HepG2 (cell line): ENCODE data around the gene ARHGAP5. TPM values are rescaled to one million over a fixed set of nuclear protein-coding genes. Genes with fewer than 3 reads are reported as not detected.

ENCODE experiments used
- ESRRA ChIP-seq: sonication (generic); formaldehyde crosslinking; IDR thresholded peaks from 2 replicates; pipeline ENCODE4 v1.5.1; 2020; ENCODE audit warnings: mild to moderate bottlenecking, low read depth, missing genetic modification reagents
- FOXM1 ChIP-seq: sonication (generic); formaldehyde crosslinking; IDR thresholded peaks from 2 replicates; pipeline ENCODE4 v1.5.0; 2020; ENCODE audit warnings: missing genetic modification reagents
- HNF4G ChIP-seq, 2 experiments: sonication (generic) in 1 of 2; formaldehyde crosslinking in 1 of 2; IDR thresholded peaks; 2 replicates each; pipeline versions ENCODE4 v1.4.0 to v1.6.1; 2011 to 2020; ENCODE audit warnings: borderline replicate concordance in 2 of 2, low read depth in 2 of 2, mild to moderate bottlenecking in 2 of 2, low read length in 1 of 2, missing genetic modification reagents in 1 of 2, moderate library complexity in 1 of 2
- HNRNPH1 ChIP-seq: fragments of 200-400 bp; formaldehyde crosslinking; optimal IDR thresholded peaks from 2 replicates; pipeline ENCODE3; 2017; ENCODE audit warnings: mild to moderate bottlenecking, low read depth, low read length
- NFYC ChIP-seq: IDR thresholded peaks from 2 replicates; pipeline ENCODE4 v1.6.1; 2016; ENCODE audit warnings: missing genetic modification reagents, missing compliant biosample characterization
- NR2F2 ChIP-seq: IDR thresholded peaks from 2 replicates; pipeline ENCODE4 v1.6.1; 2012; ENCODE audit warnings: low read depth, inconsistent platforms, borderline replicate concordance
- ONECUT2 ChIP-seq: sonication (generic); formaldehyde crosslinking; IDR thresholded peaks from 2 replicates; pipeline ENCODE4 v1.4.0; 2020; ENCODE audit warnings: missing genetic modification reagents
- PTBP1 ChIP-seq: fragments of 200-400 bp; formaldehyde crosslinking; IDR thresholded peaks from 2 replicates; pipeline ENCODE4 v1.6.1; 2018; ENCODE audit warnings: low read length, low read depth; ENCODE audit not compliant: poor library complexity, severe bottlenecking
- SNRNP70 ChIP-seq: fragments of 200-400 bp; formaldehyde crosslinking; IDR thresholded peaks from 2 replicates; pipeline ENCODE4 v1.6.1; 2017; ENCODE audit warnings: mild to moderate bottlenecking, low read depth, low read length, moderate library complexity
- XBP1 ChIP-seq: sonication (generic); formaldehyde crosslinking; IDR thresholded peaks from 2 replicates; pipeline ENCODE4 v1.5.0; 2020; ENCODE audit warnings: missing genetic modification reagents
- YEATS4 ChIP-seq: sonication (generic); formaldehyde crosslinking; IDR thresholded peaks from 2 replicates; pipeline ENCODE4 v1.4.0; 2020; ENCODE audit warnings: missing genetic modification reagents, borderline replicate concordance
- ZNF224 ChIP-seq: sonication (generic); formaldehyde crosslinking; IDR thresholded peaks from 2 replicates; pipeline ENCODE4 v1.5.0; 2020; ENCODE audit warnings: mild to moderate bottlenecking, missing genetic modification reagents
- ZNF329 ChIP-seq: sonication (generic); formaldehyde crosslinking; IDR thresholded peaks from 2 replicates; pipeline ENCODE4 v1.9.0; 2021; ENCODE audit warnings: low read depth, mild to moderate bottlenecking, missing genetic modification reagents
- ZNF564 ChIP-seq: sonication (generic); formaldehyde crosslinking; IDR thresholded peaks from 2 replicates; pipeline ENCODE4 v1.8.1; 2023; ENCODE audit warnings: mild to moderate bottlenecking, missing genetic modification reagents
- ZNF567 ChIP-seq: sonication (generic); formaldehyde crosslinking; IDR thresholded peaks from 2 replicates; pipeline ENCODE4 v1.8.1; 2023; ENCODE audit warnings: mild to moderate bottlenecking, missing genetic modification reagents, borderline replicate concordance
- ZNF674 ChIP-seq: sonication (generic); formaldehyde crosslinking; IDR thresholded peaks from 2 replicates; pipeline ENCODE4 v1.5.0; 2020; ENCODE audit warnings: low read depth, mild to moderate bottlenecking, missing genetic modification reagents
- ZSCAN31 ChIP-seq: sonication (generic); formaldehyde crosslinking; IDR thresholded peaks from 2 replicates; pipeline ENCODE4 v1.5.0; 2020; ENCODE audit warnings: low read depth, mild to moderate bottlenecking, missing genetic modification reagents
- polyA plus RNA-seq, 8 experiments: library from polyadenylated mRNA; depleted of rRNA in 3 of 8; stranded (reverse) in 7 of 8; unstranded in 1 of 8; fragments of >200 nt; fragmentation: Illumina TruSeq in 4 of 8; extraction: Trizol in 4 of 8; gene quantifications; 2 replicates each; pipeline versions ENCODE4 v1.2.1 to v1.2.3, GENCODE V29; 2011 to 2016; ENCODE audit warnings: low read depth in 4 of 8, missing spikeins in 1 of 8, mixed read lengths in 1 of 8; ENCODE audit not compliant: insufficient read depth in 1 of 8
- total RNA-seq, 5 experiments: library from RNA; depleted of rRNA; stranded (reverse); fragments of >200 nt; fragmentation: Illumina TruSeq; extraction: Trizol; gene quantifications; 2 replicates each; pipeline ENCODE4 v1.2.3, GENCODE V29; 2016; ENCODE audit warnings: low read depth in 1 of 5
- TF ChIP-seq, protein P1 (sequence below): sonication (generic); formaldehyde crosslinking; IDR thresholded peaks from 2 replicates; pipeline ENCODE4 v1.5.0; 2020; ENCODE audit warnings: missing genetic modification reagents, mild to moderate bottlenecking, borderline replicate concordance
- TF ChIP-seq, protein P2 (sequence below): sonication (generic); formaldehyde crosslinking; IDR thresholded peaks from 2 replicates; pipeline ENCODE4 v1.8.0; 2022; ENCODE audit warnings: missing genetic modification reagents, low read depth, mild to moderate bottlenecking, borderline replicate concordance
- TF ChIP-seq, protein P3 (sequence below): sonication (generic); formaldehyde crosslinking; IDR thresholded peaks from 2 replicates; pipeline ENCODE4 v1.5.1; 2020; ENCODE audit warnings: mild to moderate bottlenecking, missing genetic modification reagents, moderate library complexity
- TF ChIP-seq, protein P4 (sequence below): sonication (generic); formaldehyde crosslinking; IDR thresholded peaks from 2 replicates; pipeline ENCODE4 v1.8.0; 2022; ENCODE audit warnings: mild to moderate bottlenecking, missing genetic modification reagents

ARHGAP5 gene
- total and polyA plus RNA-seq, 2 of the 13 experiments (the other 11 are each of a cell fraction or from before 2014, with no cell fraction given) = 33.7 to 144 TPM

DNA sequence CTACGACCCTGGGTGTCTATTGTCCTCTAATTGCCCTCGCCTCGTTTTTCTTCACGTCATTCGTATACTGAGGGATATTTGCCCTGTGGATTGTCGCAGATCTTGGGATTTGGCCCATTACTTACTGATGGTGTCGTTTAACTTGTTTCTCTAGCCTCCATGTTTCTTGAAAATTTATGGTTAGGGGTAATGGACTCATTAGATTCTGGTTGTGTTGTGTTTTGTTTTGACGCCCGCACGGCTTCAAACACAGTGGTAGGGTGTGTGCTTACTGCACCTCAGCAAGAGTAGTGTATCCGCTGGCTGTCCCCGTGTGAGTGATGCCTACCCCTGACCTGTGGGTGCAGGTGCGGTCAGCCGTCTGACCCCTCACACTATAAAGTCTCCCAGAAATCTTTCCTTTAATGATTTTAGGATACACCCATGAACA is 126.8 kb downstream of the ARHGAP5 start (continued):
- TF ChIP-seq SNRNP70 (no peak), ZNF224 (CRISPR knock-in tag) (peak; percentile 7; the same call in 1 of the 2 replicates), FOXM1 (CRISPR knock-in tag) (no peak), NFYC (no peak), PTBP1 (no peak), HNF4G (IDR thresholded peaks at IDR 0.05; ENCODE audit: borderline replicate concordance, low read depth, low read length) (no peak), HNF4G (CRISPR knock-in tag; IDR thresholded peaks at IDR 0.05; ENCODE audit: borderline replicate concordance, low read depth) (0 out of 2 replicates have a peak, but pooled peaks have one; percentile 29), ONECUT2 (no peak), ZNF564 (no peak), NR2F2 (no peak), ZNF329 (CRISPR knock-in tag) (no peak), HNRNPH1 (no peak), ZNF674 (no peak), YEATS4 (no peak), ESRRA (CRISPR knock-in tag) (no peak), ZNF567 (CRISPR knock-in tag) (0 out of 2 replicates have a peak, but pooled peaks have one; percentile 59), ZSCAN31 (CRISPR knock-in tag) (peak; percentile 6; the same call in 1 of the 2 replicates), XBP1 (CRISPR knock-in tag) (no peak)
- TF ChIP-seq, protein P1, sequence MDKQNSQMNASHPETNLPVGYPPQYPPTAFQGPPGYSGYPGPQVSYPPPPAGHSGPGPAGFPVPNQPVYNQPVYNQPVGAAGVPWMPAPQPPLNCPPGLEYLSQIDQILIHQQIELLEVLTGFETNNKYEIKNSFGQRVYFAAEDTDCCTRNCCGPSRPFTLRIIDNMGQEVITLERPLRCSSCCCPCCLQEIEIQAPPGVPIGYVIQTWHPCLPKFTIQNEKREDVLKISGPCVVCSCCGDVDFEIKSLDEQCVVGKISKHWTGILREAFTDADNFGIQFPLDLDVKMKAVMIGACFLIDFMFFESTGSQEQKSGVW (CRISPR knock-in tag) = no peak
- TF ChIP-seq, protein P2, sequence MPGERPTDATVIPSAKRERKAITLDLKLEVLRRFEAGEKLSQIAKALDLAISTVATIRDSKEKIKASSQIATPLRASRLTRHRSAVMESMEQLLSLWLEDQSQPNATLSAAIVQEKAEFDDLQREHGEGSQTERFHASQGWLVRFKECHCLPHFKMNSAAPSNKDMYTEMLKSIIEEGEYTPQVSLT (CRISPR knock-in tag) = 0 out of 2 replicates have a peak, but pooled peaks have one; percentile 15
- TF ChIP-seq, protein P3, sequence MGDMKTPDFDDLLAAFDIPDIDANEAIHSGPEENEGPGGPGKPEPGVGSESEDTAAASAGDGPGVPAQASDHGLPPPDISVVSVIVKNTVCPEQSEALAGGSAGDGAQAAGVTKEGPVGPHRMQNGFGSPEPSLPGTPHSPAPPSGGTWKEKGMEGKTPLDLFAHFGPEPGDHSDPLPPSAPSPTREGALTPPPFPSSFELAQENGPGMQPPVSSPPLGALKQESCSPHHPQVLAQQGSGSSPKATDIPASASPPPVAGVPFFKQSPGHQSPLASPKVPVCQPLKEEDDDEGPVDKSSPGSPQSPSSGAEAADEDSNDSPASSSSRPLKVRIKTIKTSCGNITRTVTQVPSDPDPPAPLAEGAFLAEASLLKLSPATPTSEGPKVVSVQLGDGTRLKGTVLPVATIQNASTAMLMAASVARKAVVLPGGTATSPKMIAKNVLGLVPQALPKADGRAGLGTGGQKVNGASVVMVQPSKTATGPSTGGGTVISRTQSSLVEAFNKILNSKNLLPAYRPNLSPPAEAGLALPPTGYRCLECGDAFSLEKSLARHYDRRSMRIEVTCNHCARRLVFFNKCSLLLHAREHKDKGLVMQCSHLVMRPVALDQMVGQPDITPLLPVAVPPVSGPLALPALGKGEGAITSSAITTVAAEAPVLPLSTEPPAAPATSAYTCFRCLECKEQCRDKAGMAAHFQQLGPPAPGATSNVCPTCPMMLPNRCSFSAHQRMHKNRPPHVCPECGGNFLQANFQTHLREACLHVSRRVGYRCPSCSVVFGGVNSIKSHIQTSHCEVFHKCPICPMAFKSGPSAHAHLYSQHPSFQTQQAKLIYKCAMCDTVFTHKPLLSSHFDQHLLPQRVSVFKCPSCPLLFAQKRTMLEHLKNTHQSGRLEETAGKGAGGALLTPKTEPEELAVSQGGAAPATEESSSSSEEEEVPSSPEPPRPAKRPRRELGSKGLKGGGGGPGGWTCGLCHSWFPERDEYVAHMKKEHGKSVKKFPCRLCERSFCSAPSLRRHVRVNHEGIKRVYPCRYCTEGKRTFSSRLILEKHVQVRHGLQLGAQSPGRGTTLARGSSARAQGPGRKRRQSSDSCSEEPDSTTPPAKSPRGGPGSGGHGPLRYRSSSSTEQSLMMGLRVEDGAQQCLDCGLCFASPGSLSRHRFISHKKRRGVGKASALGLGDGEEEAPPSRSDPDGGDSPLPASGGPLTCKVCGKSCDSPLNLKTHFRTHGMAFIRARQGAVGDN (CRISPR knock-in tag) = no peak
- TF ChIP-seq, protein P4, sequence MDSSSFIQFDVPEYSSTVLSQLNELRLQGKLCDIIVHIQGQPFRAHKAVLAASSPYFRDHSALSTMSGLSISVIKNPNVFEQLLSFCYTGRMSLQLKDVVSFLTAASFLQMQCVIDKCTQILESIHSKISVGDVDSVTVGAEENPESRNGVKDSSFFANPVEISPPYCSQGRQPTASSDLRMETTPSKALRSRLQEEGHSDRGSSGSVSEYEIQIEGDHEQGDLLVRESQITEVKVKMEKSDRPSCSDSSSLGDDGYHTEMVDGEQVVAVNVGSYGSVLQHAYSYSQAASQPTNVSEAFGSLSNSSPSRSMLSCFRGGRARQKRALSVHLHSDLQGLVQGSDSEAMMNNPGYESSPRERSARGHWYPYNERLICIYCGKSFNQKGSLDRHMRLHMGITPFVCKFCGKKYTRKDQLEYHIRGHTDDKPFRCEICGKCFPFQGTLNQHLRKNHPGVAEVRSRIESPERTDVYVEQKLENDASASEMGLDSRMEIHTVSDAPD (CRISPR knock-in tag) = 0 out of 2 replicates have a peak, but pooled peaks have one; percentile 7
